Epithelial cell of proximal tubule (primary cell): ENCODE data around the gene C8G. TPM values are rescaled to one million over a fixed set of nuclear protein-coding genes. Genes with fewer than 3 reads are reported as not detected.

Source experiments
- DNase-seq: peaks from one replicate; pipeline ENCODE4 v3.0.0-alpha.2; 2011; ENCODE audit warnings: low read depth
- H3K4me3 ChIP-seq: 2 replicates; pipeline ENCODE4 v1.5.1; 2011; ENCODE audit warnings: low read depth, mild to moderate bottlenecking, low read length
- total RNA-seq: library from RNA; depleted of rRNA; stranded (reverse); fragments of >200 nt; gene quantifications from 2 replicates; pipeline ENCODE4 v1.2.3, GENCODE V29; 2015
- TF ChIP-seq, protein P1 (sequence below): conservative IDR thresholded peaks from 2 replicates; pipeline ENCODE4 v1.5.1; 2012; ENCODE audit warnings: low read depth, mild to moderate bottlenecking, low read length

Gene C8G
- total RNA-seq, 1 donor from 2014 or later: not detected

GRCh38 chr9:136910901-136911245, 34.2 kb upstream of the C8G start:
- DNase-seq: no peak
- TF ChIP-seq, protein P1, sequence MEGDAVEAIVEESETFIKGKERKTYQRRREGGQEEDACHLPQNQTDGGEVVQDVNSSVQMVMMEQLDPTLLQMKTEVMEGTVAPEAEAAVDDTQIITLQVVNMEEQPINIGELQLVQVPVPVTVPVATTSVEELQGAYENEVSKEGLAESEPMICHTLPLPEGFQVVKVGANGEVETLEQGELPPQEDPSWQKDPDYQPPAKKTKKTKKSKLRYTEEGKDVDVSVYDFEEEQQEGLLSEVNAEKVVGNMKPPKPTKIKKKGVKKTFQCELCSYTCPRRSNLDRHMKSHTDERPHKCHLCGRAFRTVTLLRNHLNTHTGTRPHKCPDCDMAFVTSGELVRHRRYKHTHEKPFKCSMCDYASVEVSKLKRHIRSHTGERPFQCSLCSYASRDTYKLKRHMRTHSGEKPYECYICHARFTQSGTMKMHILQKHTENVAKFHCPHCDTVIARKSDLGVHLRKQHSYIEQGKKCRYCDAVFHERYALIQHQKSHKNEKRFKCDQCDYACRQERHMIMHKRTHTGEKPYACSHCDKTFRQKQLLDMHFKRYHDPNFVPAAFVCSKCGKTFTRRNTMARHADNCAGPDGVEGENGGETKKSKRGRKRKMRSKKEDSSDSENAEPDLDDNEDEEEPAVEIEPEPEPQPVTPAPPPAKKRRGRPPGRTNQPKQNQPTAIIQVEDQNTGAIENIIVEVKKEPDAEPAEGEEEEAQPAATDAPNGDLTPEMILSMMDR: no peak
- no peak overlapping the region for H3K4me3 ChIP-seq

DNA sequence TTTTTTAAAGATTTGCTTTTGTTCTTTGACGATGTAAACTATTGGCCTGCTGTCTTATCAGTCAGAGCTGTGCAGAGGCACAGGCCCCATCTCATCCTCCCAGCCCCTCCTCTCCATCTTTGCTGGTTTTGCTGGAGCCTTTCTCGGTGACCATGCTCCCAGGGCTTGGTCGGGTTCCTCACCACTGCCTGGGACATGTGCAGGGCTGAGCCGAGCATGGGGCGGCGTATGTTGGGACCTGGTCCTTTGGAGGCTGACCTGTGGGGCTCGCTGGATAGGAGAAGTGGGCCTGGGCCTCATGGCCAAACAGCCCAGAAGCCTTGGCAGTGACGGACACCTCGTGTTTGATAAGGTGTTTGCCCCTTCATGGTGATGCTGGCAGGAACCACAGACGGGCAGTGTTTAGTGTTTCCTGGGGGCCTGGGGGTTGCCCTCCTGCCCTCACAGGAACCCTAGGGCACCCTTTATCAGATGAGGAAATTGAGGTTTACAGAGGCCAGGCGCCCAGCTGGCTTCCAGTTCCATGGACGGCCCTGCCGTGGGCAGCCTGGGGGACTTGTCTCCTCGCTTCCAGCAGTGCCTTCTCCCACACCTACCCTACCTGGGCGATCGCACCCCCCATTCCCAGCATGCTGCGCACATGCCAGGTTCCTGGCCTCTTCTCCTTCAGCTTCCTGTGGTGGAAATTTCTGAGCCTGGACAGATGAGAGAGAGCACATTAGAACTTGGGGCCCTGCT, 31.2 kb upstream of the C8G start:
- TF ChIP-seq, protein P1: no peak
- no peak for DNase-seq
- H3K4me3 ChIP-seq: no peak overlapping the region

GRCh38 chr9:136915632-136916329, 29.3 kb upstream of the C8G start:
- TF ChIP-seq, protein P1: no peak
- H3K4me3 ChIP-seq: no peak overlapping the region
- no peak for DNase-seq

- H3K4me3 ChIP-seq: no peak overlapping the region
- TF ChIP-seq, protein P1: no peak
- no peak for DNase-seq
Observed at GRCh38 chr9:136916330-136917184, 28.5 kb upstream of the C8G start.

GRCh38 chr9:136917902-136918301, 27.1 kb upstream of the C8G start:
- TF ChIP-seq, protein P1: no peak
- no peak for DNase-seq
- H3K4me3 ChIP-seq: no peak overlapping the region

DNA sequence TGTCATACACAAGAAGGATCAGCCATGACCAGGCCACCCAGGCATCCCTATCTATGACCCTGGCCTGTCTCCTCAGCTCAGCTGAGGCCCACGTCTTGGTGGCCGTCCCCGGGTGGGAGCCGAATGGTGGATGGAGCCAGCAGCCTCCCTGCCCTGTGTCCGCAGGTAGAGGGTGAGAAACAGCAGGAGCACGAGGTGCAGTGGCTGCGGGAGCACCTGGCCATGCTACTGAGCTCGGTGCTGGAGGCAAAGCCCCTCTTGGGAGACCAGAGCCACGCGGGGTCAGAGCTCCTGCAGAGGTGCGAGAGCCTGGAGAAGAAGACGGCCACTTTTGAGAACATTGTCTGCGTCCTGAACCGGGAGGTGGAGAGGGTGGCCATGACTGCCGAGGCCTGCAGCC, 25.0 kb upstream of the C8G start:
- no peak for DNase-seq

More for the DNA sequence above, 25.0 kb upstream of the C8G start:
- TF ChIP-seq, protein P1: no peak
- no peak overlapping the region for H3K4me3 ChIP-seq
